GM06990 (cell line): ENCODE data around the gene GPR162.

Experiments
- DNase-seq: peaks from one replicate; pipeline ENCODE4 v3.0.0-alpha.2; 2011; ENCODE audit not compliant: insufficient read length; ENCODE audit errors: extremely low read depth
- H3K27me3 ChIP-seq: replicated peaks from 2 replicates; pipeline ENCODE4 v1.6.0; 2011; ENCODE audit warnings: low read length; ENCODE audit not compliant: control insufficient read depth, insufficient read depth
- H3K36me3 ChIP-seq: 2 replicates; pipeline ENCODE4 v1.5.1; 2011; ENCODE audit warnings: low read length; ENCODE audit not compliant: control insufficient read depth, insufficient read depth
- H3K4me3 ChIP-seq: replicated peaks from 2 replicates; pipeline ENCODE4 v1.5.1; 2011; ENCODE audit warnings: low read depth, mild to moderate bottlenecking, control low read depth, low read length
- CTCF ChIP-seq: IDR thresholded peaks from 2 replicates; pipeline ENCODE4 v1.5.1; 2011; ENCODE audit warnings: low read length, control low read depth, mild to moderate bottlenecking, inconsistent platforms; ENCODE audit not compliant: insufficient read depth, poor library complexity, severe bottlenecking

The GPR162 gene

GRCh38 chr12:6810758-6811157, 10.9 kb upstream of the GPR162 start:
- H3K4me3 ChIP-seq = no peak overlapping the region
- DNase-seq = no peak
- TF ChIP-seq CTCF = no peak
- no peaks in the 10 kb centered on the region for H3K36me3 ChIP-seq
- no peaks in the 10 kb centered on the region for H3K27me3 ChIP-seq

GRCh38 chr12:6813363-6813762, 8.3 kb upstream of the GPR162 start:
- no peaks in the 10 kb centered on the region for H3K27me3 ChIP-seq
- H3K4me3 ChIP-seq = no peak overlapping the region
- H3K36me3 ChIP-seq = no peaks in the 10 kb centered on the region
- no peak for DNase-seq
- no peak for TF ChIP-seq CTCF

GRCh38 chr12:6816598-6816997, 5.0 kb upstream of the GPR162 start:
- Histone ChIP-seq H3K27me3 (peaks cover 4% of the 10 kb centered on the region), H3K36me3 (no peaks in the 10 kb centered on the region), H3K4me3 (no peak overlapping the region)
- no peak for TF ChIP-seq CTCF
- DNase-seq = no peak

GRCh38 chr12:6817098-6817497, 4.5 kb upstream of the GPR162 start:
- no peak for DNase-seq
- TF ChIP-seq CTCF = no peak
- Histone ChIP-seq H3K27me3 (peaks cover 4% of the 10 kb centered on the region), H3K36me3 (no peaks in the 10 kb centered on the region), H3K4me3 (no peak overlapping the region)

GRCh38 chr12:6817662-6818157, 3.9 kb upstream of the GPR162 start:
- TF ChIP-seq CTCF = no peak
- no peak overlapping the region for H3K4me3 ChIP-seq
- peaks cover 4% of the 10 kb centered on the region for H3K27me3 ChIP-seq
- no peaks in the 10 kb centered on the region for H3K36me3 ChIP-seq
- no peak for DNase-seq

GRCh38 chr12:6818222-6818621, 3.4 kb upstream of the GPR162 start:
- Histone ChIP-seq H3K36me3 (no peaks in the 10 kb centered on the region), H3K27me3 (peaks cover 5% of the 10 kb centered on the region), H3K4me3 (no peak overlapping the region)
- no peak for DNase-seq
- TF ChIP-seq CTCF = no peak
